Measurements from ENCODE around the gene NDST1.

- TF ChIP-seq CTCF (conservative IDR thresholded peaks at IDR 0.05; ENCODE audit: low read depth, low read length), result no peak
- TF ChIP-seq EZH2 (IDR thresholded peaks at IDR 0.05; ENCODE audit: low read length, unreplicated experiment), result no peak
Observed at GRCh38 chr5:150498971-150499370, 9.0 kb upstream of the NDST1 start.
